KMS-11 (cell line): ENCODE data around the gene ABCC4.

Source experiments
- H2AFZ ChIP-seq: fragments of 200-600 bp; sonication (generic); 2 replicates; pipeline ENCODE4 v1.6.1; 2016; ENCODE audit warnings: antibody characterized with exemption, mixed run types, low read depth
- H3K27ac ChIP-seq: fragments of 200-600 bp; sonication (generic); 2 replicates; pipeline ENCODE4 v1.6.1; 2016; ENCODE audit warnings: mild to moderate bottlenecking, mixed run types
- H3K27me3 ChIP-seq: fragments of 200-600 bp; sonication (generic); 2 replicates; pipeline ENCODE4 v1.6.1; 2017; ENCODE audit warnings: mild to moderate bottlenecking, low read depth, mixed run types, moderate library complexity; ENCODE audit not compliant: insufficient read depth
- H3K36me3 ChIP-seq: fragments of 200-600 bp; sonication (generic); 2 replicates; pipeline ENCODE4 v1.6.1; 2017; ENCODE audit warnings: mild to moderate bottlenecking, mixed run types; ENCODE audit not compliant: insufficient read depth
- H3K4me1 ChIP-seq: fragments of 200-600 bp; sonication (generic); 2 replicates; pipeline ENCODE4 v1.6.1; 2016; ENCODE audit warnings: mild to moderate bottlenecking, low read depth, mixed run types; ENCODE audit not compliant: poor library complexity, severe bottlenecking
- H3K4me2 ChIP-seq: fragments of 200-600 bp; sonication (generic); 2 replicates; pipeline ENCODE4 v1.7.0; 2016; ENCODE audit warnings: mild to moderate bottlenecking, mixed run types
- H3K4me3 ChIP-seq: fragments of 200-600 bp; sonication (generic); IDR thresholded peaks from 2 replicates; pipeline ENCODE4 v1.6.1; 2017; ENCODE audit warnings: low read depth, low read length, mixed read lengths; ENCODE audit not compliant: insufficient read depth
- H3K79me2 ChIP-seq: fragments of 200-600 bp; sonication (generic); 2 replicates; pipeline ENCODE4 v1.6.1; 2016; ENCODE audit warnings: low read depth, mixed run types; ENCODE audit not compliant: insufficient read depth
- H3K9ac ChIP-seq: fragments of 200-600 bp; sonication (generic); 2 replicates; pipeline ENCODE4 v1.6.1; 2016; ENCODE audit warnings: mild to moderate bottlenecking, mixed run types
- H4K20me1 ChIP-seq: fragments of 200-600 bp; sonication (generic); 2 replicates; pipeline ENCODE4 v1.6.1; 2016; ENCODE audit warnings: mild to moderate bottlenecking, mixed run types; ENCODE audit not compliant: insufficient read depth
- CTCF ChIP-seq: fragments of 200-600 bp; sonication (generic); conservative IDR thresholded peaks from 2 replicates; pipeline ENCODE4 v1.6.1; 2017; ENCODE audit warnings: low read depth, mild to moderate bottlenecking, antibody characterized with exemption, low read length, moderate library complexity, mixed read lengths

ABCC4 gene

GRCh38 chr13:95035311-95036109 lies 265.7 kb downstream of the ABCC4 start:
- H3K36me3 ChIP-seq = no peaks in the 10 kb centered on the region
- H3K4me1 ChIP-seq = peaks cover 10% of the 10 kb centered on the region
- H3K27ac ChIP-seq = no peak overlapping the region
- H3K4me2 ChIP-seq = no peak overlapping the region
- H3K4me3 ChIP-seq = no peak overlapping the region
- no peak for TF ChIP-seq CTCF
- no peaks in the 10 kb centered on the region for H3K79me2 ChIP-seq
- no peak overlapping the region for H2AFZ ChIP-seq
- H3K9ac ChIP-seq = no peak overlapping the region
- H4K20me1 ChIP-seq = no peaks in the 10 kb centered on the region
- no peaks in the 10 kb centered on the region for H3K27me3 ChIP-seq

- no peak overlapping the region for H3K27ac ChIP-seq
- H3K9ac ChIP-seq = no peak overlapping the region
- H2AFZ ChIP-seq = no peak overlapping the region
- no peak overlapping the region for H3K4me3 ChIP-seq
- no peak for TF ChIP-seq CTCF
- no peaks in the 10 kb centered on the region for H3K36me3 ChIP-seq
- no peaks in the 10 kb centered on the region for H4K20me1 ChIP-seq
- peaks cover 10% of the 10 kb centered on the region for H3K4me1 ChIP-seq
- no peaks in the 10 kb centered on the region for H3K27me3 ChIP-seq
- no peak overlapping the region for H3K4me2 ChIP-seq
- H3K79me2 ChIP-seq = no peaks in the 10 kb centered on the region
Measured at GRCh38 chr13:95033890-95034289, 267.4 kb downstream of the ABCC4 start.

- H3K27me3 ChIP-seq = no peaks in the 10 kb centered on the region
- no peak overlapping the region for H3K4me3 ChIP-seq
- H3K27ac ChIP-seq = no peak overlapping the region
- H3K4me1 ChIP-seq = peaks cover 10% of the 10 kb centered on the region
- H2AFZ ChIP-seq = no peak overlapping the region
- H3K36me3 ChIP-seq = no peaks in the 10 kb centered on the region
- H3K79me2 ChIP-seq = no peaks in the 10 kb centered on the region
- TF ChIP-seq CTCF = no peak
- no peaks in the 10 kb centered on the region for H4K20me1 ChIP-seq
- no peak overlapping the region for H3K4me2 ChIP-seq
- no peak overlapping the region for H3K9ac ChIP-seq
Measured at GRCh38 chr13:95032121-95032520, 269.1 kb downstream of the ABCC4 start.

- no peaks in the 10 kb centered on the region for H3K79me2 ChIP-seq
- no peak overlapping the region for H3K4me3 ChIP-seq
- H3K9ac ChIP-seq = no peak overlapping the region
- peaks cover 10% of the 10 kb centered on the region for H3K4me1 ChIP-seq
- no peak overlapping the region for H3K4me2 ChIP-seq
- no peak overlapping the region for H3K27ac ChIP-seq
- no peak overlapping the region for H2AFZ ChIP-seq
- no peaks in the 10 kb centered on the region for H3K27me3 ChIP-seq
- H4K20me1 ChIP-seq = no peaks in the 10 kb centered on the region
- TF ChIP-seq CTCF = no peak
- H3K36me3 ChIP-seq = no peaks in the 10 kb centered on the region
Measured at GRCh38 chr13:95030821-95031343, 270.4 kb downstream of the ABCC4 start.
